Heart left ventricle (tissue), 16 donors: ENCODE results near the gene ATG4A. TPM values are rescaled to one million over a fixed set of nuclear protein-coding genes. Genes with fewer than 3 reads are reported as not detected.

Source experiments
- ATAC-seq, 4 donors: fragments of 200-7000 bp; cut with Tn5 transposase; one replicate each; pipeline ENCODE4 v1.9.1; 2020 to 2022; ENCODE audit warnings: moderate library complexity in 4 of 4, mild to moderate bottlenecking in 3 of 4, moderate number of reproducible peaks in 1 of 4
- DNase-seq, 5 donors: peaks; one replicate each; pipeline ENCODE4 v3.0.0-alpha.2; 2020
- H3K27ac ChIP-seq, 12 donors: fragments of 200-600 bp; sonication (generic) in 4 of 12; one replicate each; pipeline versions ENCODE4 v1.5.0 to v1.8.0; 2016 to 2022; ENCODE audit warnings: mild to moderate bottlenecking in 2 of 12
- H3K27me3 ChIP-seq, 9 donors: fragments of 200-600 bp; sonication (generic) in 2 of 9; one replicate each; pipeline versions ENCODE4 v1.5.1 to v1.8.0; 2016 to 2022; ENCODE audit warnings: mild to moderate bottlenecking in 3 of 9
- H3K36me3 ChIP-seq, 9 donors: fragments of 200-600 bp; sonication (generic) in 2 of 9; one replicate each; pipeline versions ENCODE4 v1.5.0 to v1.8.0; 2018 to 2022; ENCODE audit warnings: mild to moderate bottlenecking in 2 of 9
- H3K4me1 ChIP-seq, 12 donors: fragments of 200-600 bp; sonication (generic) in 4 of 12; one replicate each; pipeline versions ENCODE4 v1.5.0 to v1.8.0; 2016 to 2022; ENCODE audit warnings: mild to moderate bottlenecking in 3 of 12
- H3K4me3 ChIP-seq, 12 donors: fragments of 200-600 bp; sonication (generic) in 4 of 12; one replicate each; pipeline versions ENCODE4 v1.5.0 to v1.8.0; 2017 to 2022; ENCODE audit warnings: mild to moderate bottlenecking in 9 of 12, moderate library complexity in 4 of 12
- H3K9me3 ChIP-seq, 12 donors: fragments of 200-600 bp; sonication (generic) in 4 of 12; one replicate each; pipeline versions ENCODE4 v1.5.0 to v1.8.0; 2016 to 2022; ENCODE audit warnings: mild to moderate bottlenecking in 1 of 12
- POLR2A ChIP-seq, 2 donors: fragments of 450-650 bp; IDR thresholded peaks; one replicate each; pipeline ENCODE4 v1.6.1; 2017; ENCODE audit warnings: antibody characterized with exemption in 2 of 2, mild to moderate bottlenecking in 2 of 2, moderate library complexity in 2 of 2
- WGBS, 4 donors: extraction: QIAGEN DNeasy Blood & Tissue Kit in 2 of 4; methylation state at CpG; one replicate each; pipeline versions ENCODE4 v1.1.5 to v1.1.7; 2013 to 2018; 5-methylcytosine and 5-hydroxymethylcytosine counted together
- intact Hi-C, 10 donors: fragments of 100-400 bp; cut with DNase I; formaldehyde crosslinking; loops; one replicate each; pipeline versions ENCODE4 v1.11.1 to v1.14.2; 2022
- polyA plus RNA-seq, 2 donors: library from polyadenylated mRNA; stranded (reverse); fragments of 200-250 nt; gene quantifications; one replicate each; pipeline ENCODE4 v1.2.3, GENCODE V29; 2013
- total RNA-seq, 9 donors: library from RNA; depleted of rRNA in 2 of 9; stranded (reverse); fragments of >200 nt in 2 of 9; fragmentation: NEBNext Ultra II Directional in 3 of 9; extraction: Animal tissue kit (Norgen Biotek cat#: 25700) in 3 of 9; gene quantifications; one replicate each; pipeline versions ENCODE4 v1.1.0 to v1.2.4, GENCODE V29; 2016 to 2023
- TF ChIP-seq, protein P1 (sequence below), 12 donors: fragments of 200-600 bp; sonication (generic) in 4 of 12; IDR thresholded peaks; one replicate each; pipeline versions ENCODE4 v1.5.0 to v1.8.0; 2018 to 2022; ENCODE audit warnings: antibody characterized with exemption in 12 of 12, mild to moderate bottlenecking in 5 of 12
- donor health status: ischemic (EF 13 %, LVEDD 7.1; RV severe dilation, severe dysfunction).
- donor health status: healthy with polysubstance abuse.
- donor health status: DM: no; HTN: yes; CAD: no.
- donor health status: DM: no; HTN: no; CAD: no.
- donor health status: ischemic (EF 25% LVEDD 6.9; RV normal size, moderate dysfunction).
- donor health status: ischemic (EF 25% LVEDD 5.7; RV mildly dilated, moderate dysfunction).
- donor health status: healthy.
- donor health status: DM: yes; HTN: yes; CAD: no.
- donor health status: ischemic (EF 35%, LVEDD 5.7; RV mildly dilated, moderate dysfunction).
- donor health status: nonischemic (EF 11% LVEDD 7.7; RV severe dilation, severe dysfunction).
- donor health status: DM: yes; HTN: yes; CAD: no.
- donor health status: PGD.
- donor health status: ischemic (EF 29% LVEDD 5.4; RV normal size, mild dysfunction).
- donor health status: nonischemic (EF 23%, LVEDD 6.1; RV moderate dilation, normal function).

Gene ATG4A
- total and polyA plus RNA-seq, 11 donors, result 11.0 to 22.7 (median 18.0) TPM

DNA sequence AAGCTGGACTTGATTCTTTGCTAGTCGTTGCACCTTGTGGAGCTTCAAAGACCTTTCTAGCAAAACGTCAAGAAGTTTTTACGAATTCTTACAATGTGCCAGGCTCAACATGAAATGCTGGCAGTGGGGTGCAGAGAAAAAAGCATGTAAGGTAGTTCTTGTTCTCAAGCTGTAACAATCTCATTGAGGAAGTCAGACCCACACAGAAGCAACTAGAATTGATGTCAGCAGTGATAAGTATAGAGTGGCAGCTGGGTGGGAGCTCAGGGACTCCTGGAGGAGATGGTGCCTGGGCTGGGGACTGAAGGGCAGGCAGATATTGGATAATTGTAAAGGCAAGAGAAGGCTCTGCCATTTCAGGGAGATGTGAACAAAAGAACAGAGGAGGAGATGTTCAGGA is 82.3 kb downstream of the ATG4A start:
- no peak for DNase-seq
- ATAC-seq, result no peak
- 27 to 53% (median 49%) methylated on average over 3 of the region's 3 CpGs for WGBS, 4 donors
- Histone ChIP-seq H3K4me3 (no peak overlapping the region), H3K27me3 (peaks cover 0 to 3% (median 0%) of the 10 kb centered on the region in 9 donors), H3K9me3 (no peaks in the 10 kb centered on the region), H3K36me3 (no peaks in the 10 kb centered on the region), H3K4me1 (no peaks in the 10 kb centered on the region), H3K27ac (no peak overlapping the region)
- TF ChIP-seq, protein P1, sequence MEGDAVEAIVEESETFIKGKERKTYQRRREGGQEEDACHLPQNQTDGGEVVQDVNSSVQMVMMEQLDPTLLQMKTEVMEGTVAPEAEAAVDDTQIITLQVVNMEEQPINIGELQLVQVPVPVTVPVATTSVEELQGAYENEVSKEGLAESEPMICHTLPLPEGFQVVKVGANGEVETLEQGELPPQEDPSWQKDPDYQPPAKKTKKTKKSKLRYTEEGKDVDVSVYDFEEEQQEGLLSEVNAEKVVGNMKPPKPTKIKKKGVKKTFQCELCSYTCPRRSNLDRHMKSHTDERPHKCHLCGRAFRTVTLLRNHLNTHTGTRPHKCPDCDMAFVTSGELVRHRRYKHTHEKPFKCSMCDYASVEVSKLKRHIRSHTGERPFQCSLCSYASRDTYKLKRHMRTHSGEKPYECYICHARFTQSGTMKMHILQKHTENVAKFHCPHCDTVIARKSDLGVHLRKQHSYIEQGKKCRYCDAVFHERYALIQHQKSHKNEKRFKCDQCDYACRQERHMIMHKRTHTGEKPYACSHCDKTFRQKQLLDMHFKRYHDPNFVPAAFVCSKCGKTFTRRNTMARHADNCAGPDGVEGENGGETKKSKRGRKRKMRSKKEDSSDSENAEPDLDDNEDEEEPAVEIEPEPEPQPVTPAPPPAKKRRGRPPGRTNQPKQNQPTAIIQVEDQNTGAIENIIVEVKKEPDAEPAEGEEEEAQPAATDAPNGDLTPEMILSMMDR (IDR thresholded peaks at IDR 0.05), result no peak
- TF ChIP-seq POLR2A (IDR thresholded peaks at IDR 0.05), result no peak
- intact Hi-C loops, result no loop called here

DNA sequence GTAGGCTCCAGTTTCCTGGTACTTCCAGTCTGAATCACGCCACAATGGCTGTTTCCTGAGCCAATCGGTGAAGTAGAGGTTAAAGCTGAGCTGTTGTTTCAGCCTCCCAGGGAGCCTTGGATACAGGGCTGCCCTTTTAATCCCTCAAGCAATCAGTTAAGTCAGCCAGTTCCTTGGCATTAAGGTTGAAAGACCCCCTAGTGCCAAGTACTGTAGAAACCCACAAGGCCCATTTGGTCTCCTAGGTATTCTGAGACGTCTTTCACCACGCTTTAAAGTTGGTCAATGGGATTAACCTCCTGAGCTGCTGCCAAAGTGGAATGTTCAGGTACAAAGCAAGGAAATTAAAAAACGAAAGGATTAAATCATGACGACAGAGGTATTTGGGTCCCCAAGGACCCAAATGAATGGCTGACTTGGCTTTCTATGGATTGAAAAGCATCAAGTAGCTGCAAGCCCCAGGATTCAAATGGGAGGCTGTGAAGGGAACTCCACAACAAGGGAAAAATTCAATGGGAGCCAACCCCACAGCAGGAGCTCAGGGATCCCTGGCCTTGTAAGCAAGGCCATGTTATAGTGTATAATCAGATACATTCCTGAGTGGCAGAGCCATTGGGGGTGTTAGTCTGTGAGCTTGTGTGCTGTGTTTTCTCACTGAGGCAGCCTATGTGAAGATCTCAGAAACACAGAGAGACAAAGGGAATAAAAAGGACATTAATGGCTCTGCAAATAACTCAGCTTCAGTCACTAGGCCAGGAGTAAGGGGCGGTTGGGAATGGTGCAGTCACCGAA is 86.0 kb downstream of the ATG4A start:
- intact Hi-C loops, result no loop called here
- Histone ChIP-seq H3K27me3 (peaks cover 0 to 9% (median 0%) of the 10 kb centered on the region in 9 donors), H3K4me3 (no peak overlapping the region), H3K27ac (no peak overlapping the region), H3K9me3 (no peaks in the 10 kb centered on the region), H3K36me3 (no peaks in the 10 kb centered on the region), H3K4me1 (no peaks in the 10 kb centered on the region)
- TF ChIP-seq POLR2A (IDR thresholded peaks at IDR 0.05), result no peak
- TF ChIP-seq, protein P1 (IDR thresholded peaks at IDR 0.05), result no peak
- DNase-seq (no peak), ATAC-seq (no peak)
- 72 to 90% (median 81%) methylated on average over 8 of the region's 8 CpGs for WGBS, 4 donors

DNA sequence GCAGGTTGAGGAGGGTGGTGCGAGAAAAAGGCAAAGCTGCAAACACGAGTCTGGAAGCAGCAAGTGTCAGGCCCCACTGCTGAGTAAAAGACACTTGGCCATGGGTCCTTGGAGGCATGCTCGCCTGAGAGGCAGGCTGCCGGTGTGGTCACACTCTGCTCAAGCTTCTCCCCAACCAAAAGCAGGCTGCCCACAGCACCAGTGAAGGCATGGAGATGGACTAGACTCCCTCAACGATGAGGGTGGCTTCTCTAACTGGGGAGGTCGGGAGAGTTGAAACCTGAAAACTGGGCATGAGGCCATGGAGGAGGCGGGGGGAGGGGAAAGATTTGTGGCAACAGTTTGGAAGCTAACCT is 86.5 kb downstream of the ATG4A start:
- WGBS, 4 donors, result 65 to 85% (median 79%) methylated on average over 7 of the region's 7 CpGs
- DNase-seq (no peak), ATAC-seq (no peak)
- no peak overlapping the region for H3K4me3 ChIP-seq
- no peak overlapping the region for H3K27ac ChIP-seq
- no peaks in the 10 kb centered on the region for H3K36me3 ChIP-seq
- H3K27me3 ChIP-seq, result peaks cover 0 to 9% (median 0%) of the 10 kb centered on the region in 9 donors
- H3K4me1 ChIP-seq, result no peaks in the 10 kb centered on the region
- TF ChIP-seq POLR2A (IDR thresholded peaks at IDR 0.05), result no peak
- TF ChIP-seq, protein P1 (IDR thresholded peaks at IDR 0.05), result no peak
- no peaks in the 10 kb centered on the region for H3K9me3 ChIP-seq
- intact Hi-C loops, result no loop called here

DNA sequence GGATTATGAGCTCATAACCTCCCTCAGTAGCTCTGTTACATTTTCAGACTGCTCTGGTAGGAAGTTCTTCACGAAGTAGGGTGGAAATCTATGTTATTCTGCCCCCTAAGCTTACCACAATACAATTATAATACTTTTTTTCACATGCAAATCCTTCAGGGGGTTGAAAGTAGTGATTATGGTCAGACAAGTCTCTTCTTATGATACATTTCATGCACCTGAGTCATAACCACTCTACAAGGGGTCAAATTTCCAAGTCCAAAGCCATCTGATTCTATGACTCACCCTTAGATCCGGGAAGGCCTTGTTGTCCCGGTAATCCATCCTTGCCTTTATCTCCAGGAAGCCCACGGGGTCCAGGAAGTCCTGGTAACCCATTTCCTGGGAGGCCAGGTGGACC is 95.2 kb downstream of the ATG4A start:
- H3K27me3 ChIP-seq, result peaks cover 0 to 18% (median 0%) of the 10 kb centered on the region in 9 donors
- no peaks in the 10 kb centered on the region for H3K9me3 ChIP-seq
- DNase-seq (no peak), ATAC-seq (no peak)
- 42 to 66% (median 51%) methylated on average over 4 of the region's 4 CpGs for WGBS, 4 donors
- H3K4me3 ChIP-seq, result no peak overlapping the region
- intact Hi-C loops, result no loop called here
- no peak overlapping the region for H3K27ac ChIP-seq
- TF ChIP-seq POLR2A (IDR thresholded peaks at IDR 0.05), result no peak
- TF ChIP-seq, protein P1 (IDR thresholded peaks at IDR 0.05), result no peak
- no peaks in the 10 kb centered on the region for H3K36me3 ChIP-seq
- no peaks in the 10 kb centered on the region for H3K4me1 ChIP-seq
